ENCODE results near the gene AKAP13.

- TF ChIP-seq CTCF (IDR thresholded peaks at IDR 0.05): no peak
- TF ChIP-seq POLR2A (IDR thresholded peaks at IDR 0.05): no peak
Observed at GRCh38 chr15:85353516-85353915, 26.9 kb upstream of the AKAP13 start.
